Fibroblast of skin of abdomen (primary cell): ENCODE data around the gene DDX49.
"Not testable (repeated sequence)": the region's sequence is repeated elsewhere in the genome, so short reads cannot be mapped to it uniquely, and the experiment has no call there.

Experiments used
- DNase-seq: peaks from one replicate; pipeline ENCODE4 v3.0.0-alpha.2; 2013

Gene DDX49

DNA sequence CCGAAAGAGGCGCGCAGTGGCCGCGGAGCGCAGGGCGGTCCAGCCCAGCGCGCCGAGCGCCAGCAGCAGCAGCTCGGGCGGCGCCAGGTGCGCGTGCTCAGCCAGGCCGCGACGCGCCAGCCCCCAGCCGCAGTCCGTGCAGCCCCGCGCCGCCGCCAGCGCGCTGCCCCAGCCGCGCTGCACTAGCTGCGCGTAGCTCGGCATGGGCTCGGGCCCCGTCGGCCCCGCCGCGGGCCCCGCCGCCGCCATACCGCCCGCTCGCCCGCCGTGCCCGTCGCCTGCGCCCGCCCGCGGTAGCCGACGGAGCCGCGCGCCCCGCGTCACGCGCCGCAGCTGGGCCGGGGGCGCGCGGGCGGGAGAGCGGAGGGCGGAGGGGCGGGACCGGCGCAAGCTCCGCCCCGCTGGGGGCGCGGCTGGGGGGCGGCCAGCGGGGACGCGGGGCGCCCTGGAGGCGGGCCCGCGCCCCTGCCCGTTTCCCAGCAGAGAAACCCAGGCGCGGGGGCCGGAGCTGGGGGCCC, 23.6 kb upstream of the DDX49 start, which contains the start of gene CERS1:
Gene CERS1, minus strand, starts transcription at position 335 of the 518 bp plus-strand sequence. Its CDS starts 86 bp downstream, at position 249.
- DNase-seq, result no peak

DNA sequence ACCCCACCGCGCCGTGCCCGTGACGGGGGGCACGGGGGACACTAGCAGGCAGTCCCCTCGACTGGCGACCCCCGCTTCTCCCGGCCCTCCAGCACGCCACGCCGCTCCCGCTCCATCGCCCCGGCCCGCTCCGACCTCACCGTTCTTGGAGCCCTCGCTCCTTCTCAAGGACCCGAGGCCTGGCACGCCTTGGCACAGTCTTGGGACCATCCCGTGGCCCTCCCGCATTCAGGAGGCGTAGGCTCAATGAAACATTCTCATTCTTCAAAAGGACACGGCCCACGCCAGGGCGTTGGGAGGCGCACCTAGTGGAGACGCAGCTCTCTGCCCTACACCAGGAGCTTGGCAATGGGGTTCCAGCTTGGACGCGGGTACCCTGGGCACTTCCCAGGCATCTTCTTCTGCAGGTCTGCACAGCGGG, 23.1 kb upstream of the DDX49 start:
- DNase-seq, result no peak

GRCh38 chr19:18897094-18898029, 22.2 kb upstream of the DDX49 start:
- DNase-seq, result no peak

GRCh38 chr19:18898081-18898606, 21.4 kb upstream of the DDX49 start:
- DNase-seq, result no peak

- no peak for DNase-seq
Measured at GRCh38 chr19:18898607-18899408, 20.7 kb upstream of the DDX49 start.

- DNase-seq, result no peak
Measured at GRCh38 chr19:18899624-18900560, 19.6 kb upstream of the DDX49 start.

GRCh38 chr19:18900700-18901481, 18.6 kb upstream of the DDX49 start:
- DNase-seq, result no peak

DNA sequence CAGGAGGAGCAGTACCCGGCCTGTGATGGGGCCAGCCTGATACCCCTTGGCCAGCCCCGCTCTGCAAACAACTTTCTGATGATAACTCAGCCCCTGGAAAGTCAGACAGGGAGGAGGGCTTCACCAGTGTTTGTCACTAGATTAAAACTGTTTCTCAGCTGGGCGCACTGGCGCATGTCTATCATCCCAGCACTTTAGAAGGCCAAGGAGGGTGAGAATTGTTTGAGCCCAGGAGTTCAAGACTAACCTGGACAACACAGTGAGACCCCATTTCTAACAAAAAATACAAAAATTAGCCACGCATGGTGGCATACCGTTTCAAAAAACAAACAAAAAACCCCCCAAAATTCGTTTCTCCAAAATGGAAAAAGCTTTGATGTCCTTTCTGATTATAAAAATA, 18.0 kb upstream of the DDX49 start:
- DNase-seq, result no peak

DNA sequence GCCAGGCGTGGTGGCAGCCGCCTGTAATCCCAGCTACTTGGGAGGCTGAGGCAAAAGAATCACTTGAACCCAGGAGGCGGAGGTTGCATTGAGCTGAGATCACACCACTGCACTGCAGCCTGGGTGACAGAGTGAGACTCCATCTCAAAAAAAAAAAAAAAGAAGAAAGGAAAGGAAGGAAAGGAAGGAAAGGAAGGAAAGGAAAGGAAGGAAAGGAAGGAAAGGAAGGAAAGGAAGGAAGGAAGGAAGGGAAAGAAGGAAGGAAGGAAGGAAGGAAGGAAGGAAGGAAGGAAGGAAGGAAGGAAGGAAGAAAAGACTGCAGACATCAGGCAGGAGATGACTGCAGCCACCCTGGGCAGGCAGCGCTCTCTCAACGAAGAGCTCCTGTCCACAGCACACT, 17.0 kb upstream of the DDX49 start:
- not testable (repeated sequence) for DNase-seq

GRCh38 chr19:18903156-18904037, 16.1 kb upstream of the DDX49 start:
- no peak for DNase-seq

DNA sequence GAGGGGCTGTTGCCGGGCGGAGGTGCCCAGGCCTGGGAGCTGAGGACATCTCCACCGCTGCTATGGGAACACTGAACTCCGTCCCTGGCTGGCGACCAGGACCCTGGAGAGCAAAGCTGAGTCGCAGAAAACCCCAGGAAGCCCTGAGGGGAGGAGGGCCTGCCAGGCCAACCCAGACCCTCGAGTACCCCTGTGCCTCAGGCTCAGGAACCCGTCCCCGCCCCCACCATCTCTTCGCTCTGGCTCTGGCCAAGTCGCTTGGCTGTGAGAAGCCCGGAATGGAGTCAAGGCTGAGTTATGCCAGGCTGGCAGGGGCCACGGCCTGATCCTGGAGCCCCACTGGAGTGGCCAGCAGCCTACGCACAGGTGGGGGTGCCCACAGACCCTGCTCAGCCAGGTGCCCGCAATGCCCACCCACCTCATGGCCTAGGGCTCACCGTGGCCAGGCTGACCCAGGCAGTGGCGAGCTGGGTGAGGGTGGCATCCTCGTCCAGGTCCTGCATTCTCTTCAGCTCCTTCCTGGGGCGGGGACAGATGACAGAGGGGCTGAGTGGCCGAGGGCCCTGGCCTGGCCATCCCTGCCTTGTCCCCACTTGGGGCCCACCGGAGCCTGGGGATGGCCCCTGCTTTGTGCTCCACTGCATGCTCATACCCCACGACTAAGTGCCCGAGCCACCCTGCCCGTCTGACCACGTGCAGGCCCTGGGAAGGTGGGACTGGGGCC, 15.0 kb upstream of the DDX49 start:
- no peak for DNase-seq

DNA sequence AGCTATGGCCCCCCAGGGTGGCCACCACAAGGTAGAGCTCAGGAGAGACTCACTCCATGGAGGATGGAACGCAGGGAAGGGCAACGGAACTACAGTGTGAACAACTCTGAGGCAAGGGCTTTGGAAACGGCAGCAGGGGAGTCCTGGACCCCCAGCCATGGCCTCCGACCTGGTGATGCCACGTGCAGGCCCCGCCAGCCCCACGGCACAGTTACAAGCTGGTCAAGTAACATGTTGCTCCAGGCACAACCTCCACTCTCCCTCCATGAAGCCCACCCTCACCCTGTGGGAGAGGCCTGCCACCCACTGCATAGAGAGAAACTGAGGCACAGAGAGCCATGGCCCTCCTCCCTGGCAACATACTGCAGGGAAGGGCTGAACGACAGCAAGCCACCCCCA, 14.5 kb upstream of the DDX49 start:
- no peak for DNase-seq

DNA sequence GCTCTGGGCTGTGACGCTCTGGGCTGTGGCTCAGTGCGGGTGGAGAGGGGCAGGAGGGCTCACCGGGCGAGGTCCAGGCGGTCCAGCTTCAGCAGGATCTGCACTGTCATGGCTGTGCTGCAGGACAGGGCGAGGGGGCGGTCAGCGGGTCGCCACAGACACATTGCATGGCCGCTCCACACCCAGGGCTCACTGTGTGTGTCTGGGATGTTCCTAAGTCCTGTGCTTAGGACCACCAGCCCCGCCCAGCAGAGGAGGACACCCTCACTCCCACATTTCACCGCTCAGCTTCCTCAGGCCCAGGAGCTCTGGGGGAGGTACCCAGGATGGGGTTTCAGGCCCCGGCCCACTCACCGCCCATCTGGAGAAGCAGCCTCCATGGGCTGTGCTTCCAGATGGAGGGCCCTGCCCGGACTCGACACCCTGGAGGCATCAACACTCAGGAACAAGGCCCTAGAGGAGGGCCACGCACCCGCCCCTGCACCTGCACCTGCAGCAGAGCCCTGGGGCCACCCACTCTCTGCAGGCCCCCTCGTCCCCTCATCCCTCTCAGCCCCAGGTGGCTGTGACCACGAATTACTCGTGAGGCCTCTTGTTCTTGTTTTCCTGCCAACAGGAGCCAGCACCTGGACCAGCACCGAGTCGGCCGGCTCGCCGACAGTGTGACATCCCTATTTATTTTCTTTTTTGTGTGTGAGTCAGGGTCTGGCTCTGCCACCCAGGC, 13.8 kb upstream of the DDX49 start:
- no peak for DNase-seq

DNA sequence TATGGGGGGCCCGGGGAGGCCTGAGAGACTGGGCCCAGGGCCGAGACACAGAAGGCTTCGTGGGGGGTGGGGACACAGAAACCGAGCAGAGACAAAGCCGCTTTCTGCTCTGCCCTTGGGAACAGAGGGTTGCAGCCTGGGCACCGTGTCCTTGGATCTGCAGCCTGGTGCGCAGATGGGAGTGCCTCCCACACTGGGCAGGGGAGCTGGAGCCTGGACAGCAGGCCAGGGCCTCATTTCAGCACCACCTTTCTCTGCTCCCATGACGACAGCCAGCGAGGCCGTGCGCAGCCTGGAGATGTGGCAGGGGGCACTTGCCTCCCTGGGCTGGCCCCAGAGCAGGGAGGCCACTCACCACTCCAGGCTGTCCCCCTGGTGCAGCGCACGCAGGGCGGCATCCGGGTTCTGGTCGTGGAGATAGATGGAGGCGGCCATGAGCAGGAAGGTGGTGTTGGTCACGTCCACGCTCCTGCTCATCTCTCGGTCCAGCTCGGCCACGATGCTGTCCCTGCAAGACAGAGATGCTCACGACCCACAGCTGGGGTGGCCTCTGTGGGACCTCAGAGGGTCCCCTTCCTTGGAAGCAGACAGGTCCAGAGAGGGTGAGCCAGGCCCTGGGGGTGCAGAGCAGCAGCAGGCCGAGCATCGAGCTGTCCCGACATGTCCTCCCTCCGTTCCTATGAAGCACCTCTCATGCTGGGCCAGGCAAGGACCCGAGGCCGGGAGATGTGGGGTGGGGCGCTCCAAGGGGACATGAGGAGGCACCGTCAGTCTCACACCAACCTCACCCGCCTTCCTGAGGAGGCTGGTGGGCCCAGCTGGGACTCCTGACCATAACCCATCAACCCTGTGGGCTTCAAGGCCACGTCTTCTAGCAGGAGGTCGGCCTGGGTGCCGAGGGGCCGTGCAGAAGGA, 12.7 kb upstream of the DDX49 start:
- no peak for DNase-seq

DNA sequence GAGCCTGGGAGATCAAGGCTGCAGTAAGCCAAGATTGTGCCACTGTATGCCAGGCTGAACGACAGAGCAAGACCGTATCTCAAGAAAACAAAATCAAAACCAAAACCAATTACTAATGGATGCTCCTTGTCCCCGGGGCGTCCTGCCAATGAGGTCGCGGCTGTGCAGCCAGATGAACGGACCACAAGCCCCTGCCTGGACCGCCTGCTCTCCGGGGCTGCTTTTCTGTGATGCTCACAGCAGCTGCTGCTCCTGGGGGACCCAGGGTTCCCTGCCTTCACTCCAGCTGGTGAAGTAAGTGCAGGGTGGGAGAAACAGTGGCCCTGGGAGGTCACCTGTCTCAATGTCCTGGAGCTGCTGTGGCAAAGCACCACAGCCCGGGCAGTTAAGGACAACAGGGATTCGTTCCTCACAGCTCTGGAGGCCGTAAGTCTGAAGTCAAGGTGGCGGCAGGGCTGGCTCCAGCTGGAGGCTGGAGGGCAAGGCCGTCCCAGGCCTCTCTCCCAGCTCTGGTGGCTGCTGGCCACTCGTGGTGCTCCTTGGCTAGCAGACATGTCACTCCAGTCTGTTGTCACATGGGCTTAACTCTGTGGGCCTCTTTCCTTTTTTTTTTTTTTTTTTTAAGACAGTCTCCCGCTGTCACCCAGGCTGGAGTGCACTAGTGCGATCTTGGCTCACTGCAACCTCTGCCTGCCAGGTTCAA, 10.4 kb upstream of the DDX49 start:
- DNase-seq, result no peak

GRCh38 chr19:18910010-18910409, 9.5 kb upstream of the DDX49 start:
- DNase-seq, result no peak
